Measurements from ENCODE around the gene IFI6. TPM values are rescaled to one million over a fixed set of nuclear protein-coding genes. Genes with fewer than 3 reads are reported as not detected.

IFI6 gene
- polyA plus RNA-seq (2013, experiment 1 of 2) = 19.2 TPM
- 19.4 TPM for polyA plus RNA-seq (2013, experiment 2 of 2)

DNA sequence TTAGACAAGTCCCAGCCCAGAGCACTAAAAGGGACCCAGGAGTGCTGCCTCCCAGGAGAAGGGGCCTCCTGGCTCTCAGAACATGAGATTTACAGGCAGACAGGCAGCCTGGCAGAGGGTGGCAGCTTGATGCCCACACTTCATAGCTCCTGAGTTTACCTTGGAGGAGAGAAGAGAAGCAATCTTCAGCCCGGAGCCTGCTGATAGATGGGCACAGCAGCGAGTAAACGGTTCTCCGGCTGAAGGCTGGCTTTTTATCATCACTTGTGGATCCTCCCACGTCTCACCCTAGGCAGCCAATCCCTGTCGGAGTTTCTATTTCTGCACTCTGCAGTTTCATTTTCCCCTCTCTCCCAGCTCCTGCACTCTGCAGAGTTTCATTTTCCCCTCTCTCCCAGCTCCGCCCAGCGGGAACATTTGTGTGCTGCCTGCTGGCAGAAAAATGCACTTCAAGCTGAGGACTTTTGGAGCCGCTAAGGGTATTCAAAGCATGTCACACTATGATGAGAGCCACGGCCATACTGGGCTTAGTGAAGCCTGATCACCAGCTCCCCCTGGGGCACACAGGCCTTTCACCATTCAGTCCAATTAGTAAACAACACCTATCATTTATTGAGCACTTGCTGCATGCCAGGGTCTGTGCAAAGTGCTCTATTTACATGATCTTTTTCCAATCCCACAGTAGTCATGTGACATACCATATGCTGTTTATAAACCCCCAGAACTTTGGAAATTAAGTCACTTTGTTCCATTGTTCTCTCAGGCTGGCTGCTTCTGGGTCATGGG, at the start of gene IFI6:
Gene IFI6 (minus strand): TSS at position 229 of the 786 bp plus-strand sequence. CDS start 2,878 bp downstream, outside the sequence.
- H3K36me3 ChIP-seq (replicated peaks in 1 of 2; ENCODE audit: control insufficient read depth in 2 of 2, insufficient read depth in 2 of 2, low read length in 2 of 2) = no peaks in the 10 kb centered on the region
- H3K14ac ChIP-seq (ENCODE audit: low read length) = no peak within 1 kb of the TSS
- no peak within 1 kb of the TSS for H2AK5ac ChIP-seq (ENCODE audit: low read depth, low read length)
- no peak within 1 kb of the TSS for H2BK15ac ChIP-seq (ENCODE audit: low read length)
- no peak within 1 kb of the TSS for H3K23ac ChIP-seq (ENCODE audit: low read depth, low read length, poor library complexity)
- H3K9ac ChIP-seq (ENCODE audit: low read depth, low read length, poor library complexity) = peak within 1 kb of the TSS; percentile 71
- WGBS, 2 donors (ENCODE audit: extremely low coverage in 2 of 2, insufficient read length in 2 of 2, insufficient replicate concordance in 1 of 2) = no CpG with 5 or more reads among the region's 10 CpGs
- peak within 1 kb of the TSS; percentile 92 for H2AFZ ChIP-seq (ENCODE audit: low read length)
- no peak within 1 kb of the TSS for H2BK12ac ChIP-seq (ENCODE audit: low read length)
- H3K4me2 ChIP-seq (ENCODE audit: insufficient read depth, low read length, poor library complexity, severe bottlenecking) = peak within 1 kb of the TSS; percentile 53
- H3K27ac ChIP-seq (replicated peaks; ENCODE audit: low read length) = peak within 1 kb of the TSS; percentile 40
- H3K9me3 ChIP-seq (replicated peaks in 1 of 2; ENCODE audit: control insufficient read depth in 2 of 2, insufficient read depth in 1 of 2, low read depth in 1 of 2, low read length in 2 of 2) = no peaks in the 10 kb centered on the region
- peaks cover 0 to 5% (median 0%) of the 10 kb centered on the region in 3 experiments for H3K27me3 ChIP-seq (ENCODE audit: control insufficient read depth in 3 of 3, insufficient read depth in 3 of 3, low read depth in 1 of 3, low read length in 3 of 3)
- no peak within 1 kb of the TSS for H2BK120ac ChIP-seq (ENCODE audit: low read depth, low read length)
- peak within 1 kb of the TSS; percentile 88 for H3K18ac ChIP-seq (ENCODE audit: low read length)
- H3K4me1 ChIP-seq (ENCODE audit: control insufficient read depth in 2 of 2, insufficient read depth in 1 of 2, low read depth in 1 of 2, low read length in 2 of 2) = peaks cover 6 to 8% of the 10 kb centered on the region in 2 donors
- DNase-seq (ENCODE audit: low spot score) = peak; percentile 62
- no peak within 1 kb of the TSS for H4K91ac ChIP-seq (ENCODE audit: low read depth, low read length, poor library complexity)
- H3K4ac ChIP-seq (ENCODE audit: low read length) = no peak within 1 kb of the TSS
- no peaks in the 10 kb centered on the region for H3K79me1 ChIP-seq (ENCODE audit: low read depth, low read length)
- no peak within 1 kb of the TSS for H4K8ac ChIP-seq (ENCODE audit: low read depth, low read length)
- H2BK5ac ChIP-seq (ENCODE audit: low read length) = no peak within 1 kb of the TSS
- peak within 1 kb of the TSS; percentile 24 to 53 for H3K4me3 ChIP-seq (ENCODE audit: low read length in 2 of 2)

DNA sequence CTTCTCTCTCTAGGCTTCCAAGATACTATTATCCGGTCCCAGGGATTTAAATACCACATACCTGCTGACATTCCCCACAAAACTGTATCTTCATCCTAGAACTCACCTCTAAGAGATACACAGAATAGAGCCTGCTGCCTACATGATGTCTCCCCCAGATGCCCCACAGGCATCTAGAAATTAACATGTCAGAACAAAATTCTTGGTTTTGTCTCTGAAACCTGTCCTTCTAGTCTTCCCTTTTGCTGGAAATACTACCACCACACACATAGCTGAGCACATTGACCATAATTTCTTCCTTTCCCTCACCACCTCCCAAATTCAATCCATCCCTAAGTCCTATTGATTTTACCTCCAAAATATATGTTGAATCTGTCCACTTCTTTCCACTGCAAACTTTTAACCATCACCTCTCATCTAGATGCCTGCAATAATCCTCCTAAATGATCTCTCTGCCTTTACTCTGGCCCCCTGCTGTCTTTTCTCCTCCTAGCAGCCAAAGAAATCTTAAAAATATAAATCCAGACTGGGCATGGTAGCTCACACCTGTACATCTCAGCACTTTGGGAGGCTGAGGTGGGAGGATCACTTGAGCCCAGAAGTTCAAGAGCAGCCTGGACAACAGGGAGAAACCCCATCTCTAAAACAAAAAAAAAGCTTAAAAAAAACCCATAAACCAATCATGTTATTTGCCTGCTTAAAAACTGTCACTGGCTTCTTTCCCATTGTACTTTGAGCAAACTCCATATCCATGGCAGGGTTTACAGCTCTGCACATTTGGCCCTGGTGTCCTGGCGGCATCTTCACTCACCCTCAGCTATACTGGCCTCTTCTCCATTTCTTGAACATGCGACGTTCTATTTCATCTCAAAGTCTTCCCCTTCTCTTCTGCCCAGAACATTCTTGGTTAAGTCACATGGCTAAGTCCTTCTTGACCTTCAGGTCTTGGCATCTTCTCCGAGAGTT, 47.6 kb upstream of the IFI6 start:
- DNase-seq (ENCODE audit: low spot score) = no peak
- no peaks in the 10 kb centered on the region for H3K79me1 ChIP-seq (ENCODE audit: low read depth, low read length)
- no peak overlapping the region for H4K91ac ChIP-seq (ENCODE audit: low read depth, low read length, poor library complexity)
- H3K36me3 ChIP-seq (replicated peaks in 1 of 2; ENCODE audit: control insufficient read depth in 2 of 2, insufficient read depth in 2 of 2, low read length in 2 of 2) = no peaks in the 10 kb centered on the region
- H2BK5ac ChIP-seq (ENCODE audit: low read length) = no peak overlapping the region
- no peak overlapping the region for H2AK5ac ChIP-seq (ENCODE audit: low read depth, low read length)
- H4K8ac ChIP-seq (ENCODE audit: low read depth, low read length) = no peak overlapping the region
- no peak overlapping the region for H3K14ac ChIP-seq (ENCODE audit: low read length)
- H3K18ac ChIP-seq (ENCODE audit: low read length) = no peak overlapping the region
- H3K23ac ChIP-seq (ENCODE audit: low read depth, low read length, poor library complexity) = no peak overlapping the region
- H3K4me1 ChIP-seq (ENCODE audit: control insufficient read depth in 2 of 2, insufficient read depth in 1 of 2, low read depth in 1 of 2, low read length in 2 of 2) = peaks cover 2 to 5% of the 10 kb centered on the region in 2 donors
- peaks cover 2 to 7% of the 10 kb centered on the region in 2 donors for H3K9me3 ChIP-seq (replicated peaks in 1 of 2; ENCODE audit: control insufficient read depth in 2 of 2, insufficient read depth in 1 of 2, low read depth in 1 of 2, low read length in 2 of 2)
- no peak overlapping the region for H3K9ac ChIP-seq (ENCODE audit: low read depth, low read length, poor library complexity)
- no peak overlapping the region for H2BK12ac ChIP-seq (ENCODE audit: low read length)
- H3K27me3 ChIP-seq (ENCODE audit: control insufficient read depth in 3 of 3, insufficient read depth in 3 of 3, low read depth in 1 of 3, low read length in 3 of 3) = no peaks in the 10 kb centered on the region
- no peak overlapping the region for H2BK120ac ChIP-seq (ENCODE audit: low read depth, low read length)
- no CpG with 5 or more reads among the region's 5 CpGs for WGBS, 2 donors (ENCODE audit: extremely low coverage in 2 of 2, insufficient read length in 2 of 2, insufficient replicate concordance in 1 of 2)
- no peak overlapping the region for H3K4ac ChIP-seq (ENCODE audit: low read length)
- H3K4me2 ChIP-seq (ENCODE audit: insufficient read depth, low read length, poor library complexity, severe bottlenecking) = no peak overlapping the region
- peak overlapping the region; percentile 65 for H2AFZ ChIP-seq (ENCODE audit: low read length)
- H3K4me3 ChIP-seq (ENCODE audit: low read length in 2 of 2) = no peak overlapping the region
- no peak overlapping the region for H2BK15ac ChIP-seq (ENCODE audit: low read length)
- H3K27ac ChIP-seq (replicated peaks; ENCODE audit: low read length) = no peak overlapping the region

DNA sequence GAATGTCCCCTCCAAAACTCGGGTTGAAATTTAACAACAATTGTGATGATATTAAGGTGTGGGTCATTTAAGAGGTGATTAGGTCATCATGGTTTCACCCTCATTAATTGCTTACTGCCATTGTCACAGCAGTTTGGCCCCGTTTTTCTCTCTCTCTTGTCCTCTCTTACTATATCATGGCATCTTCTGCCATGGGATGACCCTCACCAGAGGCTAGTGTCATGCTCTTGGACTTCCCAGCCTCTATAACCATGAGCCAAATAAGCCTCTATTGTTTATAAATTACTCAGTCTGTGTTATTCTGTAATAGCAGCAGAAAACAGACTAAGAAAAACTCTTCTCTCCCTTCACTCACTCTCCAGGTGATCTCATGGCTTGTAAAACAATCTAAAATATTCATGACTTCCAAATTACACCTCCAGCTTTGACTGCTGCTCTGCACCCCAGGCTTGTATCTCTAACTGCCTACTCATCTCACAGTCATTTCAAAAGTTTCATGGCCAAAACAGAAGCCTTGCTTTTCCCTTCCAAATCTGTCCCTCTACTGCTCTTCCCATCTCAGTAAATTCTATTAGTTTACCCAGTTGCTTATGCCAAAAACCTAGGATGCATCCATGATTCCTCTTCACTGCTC, 44.4 kb upstream of the IFI6 start:
- H3K14ac ChIP-seq (ENCODE audit: low read length) = no peak overlapping the region
- no peak overlapping the region for H4K8ac ChIP-seq (ENCODE audit: low read depth, low read length)
- no peak overlapping the region for H2BK15ac ChIP-seq (ENCODE audit: low read length)
- no peak overlapping the region for H3K9ac ChIP-seq (ENCODE audit: low read depth, low read length, poor library complexity)
- DNase-seq (ENCODE audit: low spot score) = no peak
- no peak overlapping the region for H2BK5ac ChIP-seq (ENCODE audit: low read length)
- no peak overlapping the region for H3K4me3 ChIP-seq (ENCODE audit: low read length in 2 of 2)
- no peak overlapping the region for H4K91ac ChIP-seq (ENCODE audit: low read depth, low read length, poor library complexity)
- no peaks in the 10 kb centered on the region for H3K36me3 ChIP-seq (replicated peaks in 1 of 2; ENCODE audit: control insufficient read depth in 2 of 2, insufficient read depth in 2 of 2, low read length in 2 of 2)
- H3K9me3 ChIP-seq (replicated peaks in 1 of 2; ENCODE audit: control insufficient read depth in 2 of 2, insufficient read depth in 1 of 2, low read depth in 1 of 2, low read length in 2 of 2) = peaks cover 2 to 7% of the 10 kb centered on the region in 2 donors
- no peak overlapping the region for H2BK120ac ChIP-seq (ENCODE audit: low read depth, low read length)
- no peak overlapping the region for H3K4ac ChIP-seq (ENCODE audit: low read length)
- H3K4me2 ChIP-seq (ENCODE audit: insufficient read depth, low read length, poor library complexity, severe bottlenecking) = no peak overlapping the region
- H3K23ac ChIP-seq (ENCODE audit: low read depth, low read length, poor library complexity) = no peak overlapping the region
- H3K27ac ChIP-seq (replicated peaks; ENCODE audit: low read length) = no peak overlapping the region
- no peak overlapping the region for H3K18ac ChIP-seq (ENCODE audit: low read length)
- no peaks in the 10 kb centered on the region for H3K27me3 ChIP-seq (ENCODE audit: control insufficient read depth in 3 of 3, insufficient read depth in 3 of 3, low read depth in 1 of 3, low read length in 3 of 3)
- H2BK12ac ChIP-seq (ENCODE audit: low read length) = no peak overlapping the region
- no peaks in the 10 kb centered on the region for H3K79me1 ChIP-seq (ENCODE audit: low read depth, low read length)
- H3K4me1 ChIP-seq (ENCODE audit: control insufficient read depth in 2 of 2, insufficient read depth in 1 of 2, low read depth in 1 of 2, low read length in 2 of 2) = peaks cover 3 to 4% of the 10 kb centered on the region in 2 donors
- no peak overlapping the region for H2AFZ ChIP-seq (ENCODE audit: low read length)
- H2AK5ac ChIP-seq (ENCODE audit: low read depth, low read length) = no peak overlapping the region
- WGBS, 2 donors (ENCODE audit: extremely low coverage in 2 of 2, insufficient read length in 2 of 2, insufficient replicate concordance in 1 of 2) = no CpG with 5 or more reads among the region's 2 CpGs

All from neuronal stem cell (in vitro differentiated cells).